Hepatocyte (in vitro differentiated cells): ENCODE measurements around the gene PRR35.

Experiments
- CTCF ChIP-seq: fragments of 200-600 bp; sonication (generic); IDR thresholded peaks from 2 replicates; pipeline ENCODE4 v1.5.1; 2016; ENCODE audit warnings: antibody characterized with exemption, mild to moderate bottlenecking; ENCODE audit not compliant: poor library complexity
- EZH2 ChIP-seq: fragments of 200-600 bp; sonication (generic); IDR thresholded peaks from 2 replicates; pipeline ENCODE4 v1.6.1; 2016; ENCODE audit warnings: antibody characterized with exemption, mild to moderate bottlenecking, borderline replicate concordance

- TF ChIP-seq CTCF (peak; percentile 27), EZH2 (no peak)
Observed at GRCh38 chr16:521381-522210, 38.6 kb upstream of the PRR35 start.
